ENCODE data around the gene TNNT3. TPM values are rescaled to one million over a fixed set of nuclear protein-coding genes. Genes with fewer than 3 reads are reported as not detected.

The TNNT3 gene
- total RNA-seq, 1 experiment from 2014 or later: not detected

DNA sequence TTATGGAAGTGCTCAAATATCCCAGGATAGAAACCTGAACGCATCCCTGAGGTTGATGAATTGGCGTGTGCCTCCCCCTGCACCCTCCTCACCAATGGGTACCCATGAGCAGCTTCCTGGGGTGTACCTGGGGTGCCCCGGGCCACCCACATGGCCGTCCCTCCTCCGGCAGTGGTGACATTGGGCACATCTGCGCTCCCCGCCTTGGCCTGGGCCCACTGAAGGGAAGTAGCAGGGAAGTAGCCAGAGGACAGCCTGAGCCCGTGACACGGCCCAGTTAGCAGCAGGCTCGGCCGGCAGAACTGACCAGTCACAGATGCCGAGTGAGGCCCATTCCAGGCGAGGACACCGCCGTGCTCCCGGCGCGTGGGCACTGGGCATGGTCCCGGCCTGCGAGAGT is 44.4 kb downstream of the TNNT3 start:
- no CpG with 5 or more reads among the region's 20 CpGs for WGBS (ENCODE audit: extremely low coverage, insufficient read length, low lambda C conversion rate)
- no peak overlapping the region for H3K56ac ChIP-seq (ENCODE audit: insufficient read length, low read depth, low read length)
- H3K27me3 Mint-ChIP-seq (ENCODE audit: low read depth): no peaks in the 10 kb centered on the region

More for the DNA sequence above, 44.4 kb downstream of the TNNT3 start:
- TF ChIP-seq CTCF (conservative IDR thresholded peaks at IDR 0.05): no peak
- no peaks in the 10 kb centered on the region for H3K9me3 Mint-ChIP-seq
- no peaks in the 10 kb centered on the region for H3K4me1 ChIP-seq (ENCODE audit: insufficient read depth, low read length)
- no peak overlapping the region for H3K9ac ChIP-seq (ENCODE audit: extremely low read depth, insufficient read length, low read length)
- H3K4ac ChIP-seq (ENCODE audit: low read depth, low read length): no peak overlapping the region
- H3K27ac ChIP-seq (ENCODE audit: insufficient read length, low read depth, low read length): no peak overlapping the region
- H2BK20ac ChIP-seq (ENCODE audit: low read depth, low read length, poor library complexity, severe bottlenecking): no peak overlapping the region
- H3K9me3 ChIP-seq (ENCODE audit: control insufficient read depth, low read depth, low read length): no peaks in the 10 kb centered on the region
- H2BK12ac ChIP-seq (ENCODE audit: insufficient read length, low read depth, low read length): no peak overlapping the region
- H3K18ac ChIP-seq (ENCODE audit: insufficient read length, low read depth, low read length): no peak overlapping the region
- no peaks in the 10 kb centered on the region for H3K36me3 Mint-ChIP-seq (ENCODE audit: insufficient read depth in 1 of 3, low read depth in 3 of 3)
- H2BK120ac ChIP-seq (ENCODE audit: low read depth, low read length, poor library complexity, severe bottlenecking): no peak overlapping the region
- H3K27ac Mint-ChIP-seq: no peak overlapping the region
- H4K8ac ChIP-seq (replicated peaks; ENCODE audit: insufficient read length, low read depth, low read length): no peak overlapping the region
- DNase-seq: no peak
- H3K4me3 Mint-ChIP-seq: no peak overlapping the region
- H4K5ac ChIP-seq (ENCODE audit: insufficient read length, low read depth, low read length): no peak overlapping the region
- H4K20me1 ChIP-seq (ENCODE audit: control insufficient read depth, insufficient read depth, insufficient read length): no peaks in the 10 kb centered on the region
- no peak overlapping the region for H3K14ac ChIP-seq (ENCODE audit: insufficient read depth, low read length)
- H3K4me2 ChIP-seq (ENCODE audit: insufficient read depth, insufficient read length, low read length): no peak overlapping the region
- H3T11ph ChIP-seq (ENCODE audit: low read length): no peak overlapping the region
- no peak overlapping the region for H3K23ac ChIP-seq (ENCODE audit: insufficient read length, low read depth, low read length)
- H4K91ac ChIP-seq (ENCODE audit: insufficient read length, low read depth, low read length): no peak overlapping the region
- H3K79me2 ChIP-seq (ENCODE audit: insufficient read depth, low read length): no peaks in the 10 kb centered on the region
- H3K79me1 ChIP-seq (ENCODE audit: insufficient read depth, low read depth, low read length, poor library complexity, severe bottlenecking): no peaks in the 10 kb centered on the region
- H2BK5ac ChIP-seq (ENCODE audit: insufficient read length, low read length): no peak overlapping the region
- no peak overlapping the region for H2AK5ac ChIP-seq (ENCODE audit: insufficient read length, low read length)
- no peak overlapping the region for H2BK15ac ChIP-seq (ENCODE audit: low read depth, low read length)
- no peaks in the 10 kb centered on the region for H3K27me3 ChIP-seq (ENCODE audit: insufficient read depth, low read length)
- no peak overlapping the region for H2AFZ ChIP-seq (ENCODE audit: low read length)
- no peaks in the 10 kb centered on the region for H3K23me2 ChIP-seq (ENCODE audit: insufficient read length, low read depth, low read length, poor library complexity, severe bottlenecking)
- no peaks in the 10 kb centered on the region for H3K4me1 Mint-ChIP-seq
